Fibroblast of the aortic adventitia (primary cell): Measurements from ENCODE around the gene TMEM273. TPM values are rescaled to one million over a fixed set of nuclear protein-coding genes. Genes with fewer than 3 reads are reported as not detected.

Source experiments
- DNase-seq: peaks from one replicate; pipeline ENCODE4 v3.0.0-alpha.2; 2010; ENCODE audit warnings: low read depth
- H3K4me3 ChIP-seq: 2 replicates; pipeline ENCODE4 v1.5.1; 2011; ENCODE audit warnings: low read depth, mild to moderate bottlenecking, control low read depth, low read length, moderate library complexity
- CTCF ChIP-seq: IDR thresholded peaks from 2 replicates; pipeline ENCODE4 v1.5.1; 2011; ENCODE audit warnings: mild to moderate bottlenecking, low read length, control low read depth, inconsistent platforms; ENCODE audit not compliant: insufficient read depth
- total RNA-seq: library from RNA; depleted of rRNA; stranded (reverse); fragments of >200 nt; gene quantifications from 2 replicates; pipeline ENCODE4 v1.2.3, GENCODE V29; 2012; ENCODE audit warnings: low replicate concordance

Gene TMEM273
- total RNA-seq, 1 donor = not detected

DNA sequence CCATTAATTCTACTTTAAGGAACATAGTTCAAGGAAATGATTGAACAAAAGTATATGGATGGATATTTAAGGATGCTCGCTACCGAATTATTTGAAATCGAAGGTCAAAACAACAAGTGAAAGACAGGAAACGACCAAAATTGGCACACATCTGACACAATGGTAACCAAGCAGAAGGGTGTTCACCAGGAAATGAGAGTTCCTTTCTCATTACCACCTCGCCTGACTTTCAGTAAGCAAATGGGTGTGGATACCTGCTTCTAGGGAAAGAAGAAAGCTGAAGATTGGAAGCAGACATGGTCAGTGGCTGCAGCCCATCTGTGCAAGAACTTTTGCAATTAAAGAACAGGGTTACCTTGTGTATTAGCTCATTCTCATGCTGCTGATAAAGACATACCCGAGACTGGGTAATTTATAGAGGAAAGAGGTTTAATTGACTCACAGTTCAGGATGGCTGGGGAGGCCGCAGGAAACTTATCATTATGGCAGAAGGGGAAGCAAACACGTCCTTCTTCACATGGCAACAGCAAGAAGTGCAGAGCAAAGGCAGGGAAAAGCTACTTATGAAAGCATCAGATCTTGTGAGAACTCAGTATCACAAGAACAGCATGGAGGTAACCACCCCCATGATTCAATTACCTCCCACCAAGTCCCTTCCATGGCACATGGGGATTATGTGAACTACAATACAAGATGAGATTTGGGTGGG, 6.2 kb upstream of the TMEM273 start:
- H3K4me3 ChIP-seq = no peak overlapping the region

DNA sequence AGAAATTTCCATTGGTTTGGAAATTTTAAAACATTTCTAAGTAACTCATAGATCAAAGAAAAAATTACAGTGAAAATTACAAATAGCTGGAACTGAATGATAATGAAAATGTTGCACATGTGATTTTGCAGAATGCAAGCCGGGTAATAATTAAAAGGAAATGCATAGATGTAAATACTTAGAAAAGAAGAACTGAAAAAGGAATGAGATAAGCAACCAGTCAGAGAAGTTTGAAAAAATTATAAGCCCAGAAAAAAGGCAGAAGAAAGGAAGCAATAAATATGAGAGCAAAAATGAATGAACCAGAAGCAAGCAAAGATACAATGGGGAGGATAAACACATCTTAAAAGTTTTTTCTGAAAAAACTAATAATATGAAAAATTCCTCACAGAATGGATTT, 3.2 kb upstream of the TMEM273 start:
- no peak for TF ChIP-seq CTCF
- no peak for DNase-seq

More for the DNA sequence above, 6.2 kb upstream of the TMEM273 start:
- no peak for TF ChIP-seq CTCF
- no peak for DNase-seq

DNA sequence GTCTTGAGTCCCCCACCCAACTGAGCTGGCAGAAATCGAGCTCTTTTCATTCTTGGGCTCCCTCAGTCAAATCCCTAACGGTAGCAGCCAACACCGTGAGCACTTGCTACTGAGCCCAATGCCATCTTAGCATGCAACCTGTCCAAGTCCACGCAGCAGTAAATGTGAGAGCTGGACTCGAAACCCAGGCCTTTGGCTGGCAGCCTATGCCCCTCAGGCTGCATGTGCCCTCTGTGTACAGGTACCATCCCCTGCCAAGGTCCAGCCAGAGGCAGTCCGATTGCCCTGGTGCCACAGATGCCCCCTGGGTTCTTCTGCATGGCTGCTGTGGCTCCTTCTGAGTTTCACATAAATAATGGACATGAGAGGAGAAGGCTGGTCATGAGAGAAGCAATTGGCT, 1.2 kb upstream of the TMEM273 start:
- no peak for TF ChIP-seq CTCF
- H3K4me3 ChIP-seq = no peak overlapping the region
- DNase-seq = no peak

More for the DNA sequence above, 3.2 kb upstream of the TMEM273 start:
- no peak overlapping the region for H3K4me3 ChIP-seq

- no peak for DNase-seq
- TF ChIP-seq CTCF = no peak
- no peak overlapping the region for H3K4me3 ChIP-seq
Measured at GRCh38 chr10:49187044-49187484, 1.1 kb downstream of the TMEM273 start.

- no peak overlapping the region for H3K4me3 ChIP-seq
- no peak for DNase-seq
- TF ChIP-seq CTCF = no peak
Measured at GRCh38 chr10:49186613-49187012, 1.6 kb downstream of the TMEM273 start.

GRCh38 chr10:49185213-49185612, 3.0 kb downstream of the TMEM273 start:
- no peak overlapping the region for H3K4me3 ChIP-seq
- no peak for TF ChIP-seq CTCF
- DNase-seq = no peak
